Gastroesophageal sphincter (tissue), 4 donors: Measurements from ENCODE around the gene OTOR. TPM values are rescaled to one million over a fixed set of nuclear protein-coding genes. Genes with fewer than 3 reads are reported as not detected.

Experiments
- ATAC-seq: fragments of 150-250 bp; one replicate; pipeline ENCODE4 v1.9.1; 2016; ENCODE audit warnings: mild to moderate bottlenecking, moderate library complexity
- H3K27ac ChIP-seq, 4 donors: fragments of 200-600 bp; sonication (generic) in 3 of 4; 1 replicate in 3 of 4; 2 replicates in 1 of 4; pipeline ENCODE4 v1.5.1; 2016 to 2019
- H3K27me3 ChIP-seq: fragments of 200-600 bp; sonication (generic); one replicate; pipeline ENCODE4 v1.5.1; 2019
- H3K36me3 ChIP-seq, 2 donors: fragments of 200-600 bp; sonication (generic); one replicate each; pipeline ENCODE4 v1.5.1; 2019; ENCODE audit warnings: control low read depth in 1 of 2
- H3K4me1 ChIP-seq, 3 donors: fragments of 200-600 bp; sonication (generic); 1 replicate in 2 of 3; 2 replicates in 1 of 3; pipeline ENCODE4 v1.5.1; 2016 to 2019; ENCODE audit warnings: control low read depth in 2 of 3
- H3K4me3 ChIP-seq, 2 donors: fragments of 200-600 bp; sonication (generic); one replicate each; pipeline ENCODE4 v1.5.1; 2019; ENCODE audit warnings: mild to moderate bottlenecking in 1 of 2, moderate library complexity in 1 of 2
- H3K9me3 ChIP-seq, 3 donors: fragments of 200-600 bp; sonication (generic); one replicate each; pipeline ENCODE4 v1.5.1; 2017 to 2019; ENCODE audit warnings: control low read depth in 2 of 3
- CTCF ChIP-seq, 4 experiments: fragments of 200-600 bp in 2 of 4; fragments of 450-650 bp in 2 of 4; sonication (generic) in 1 of 4; IDR thresholded peaks; one replicate each; pipeline ENCODE4 v1.5.1; 2017 to 2019; ENCODE audit warnings: antibody characterized with exemption in 4 of 4, mild to moderate bottlenecking in 2 of 4, moderate library complexity in 2 of 4
- EP300 ChIP-seq: sonication (generic); formaldehyde crosslinking; IDR thresholded peaks from one replicate; pipeline ENCODE4 v1.6.1; 2017; ENCODE audit warnings: antibody characterized with exemption, mild to moderate bottlenecking
- POLR2A ChIP-seq, 2 donors: fragments of 450-650 bp; IDR thresholded peaks; one replicate each; pipeline ENCODE4 v1.6.1; 2017; ENCODE audit warnings: antibody characterized with exemption in 2 of 2, mild to moderate bottlenecking in 2 of 2, moderate library complexity in 1 of 2
- POLR2AphosphoS5 ChIP-seq: sonication (generic); formaldehyde crosslinking; IDR thresholded peaks from one replicate; pipeline ENCODE4 v1.6.1; 2017; ENCODE audit warnings: antibody characterized with exemption
- WGBS, 2 donors: methylation state at CpG; one replicate each; pipeline ENCODE4 v1.1.5; 2018; ENCODE audit warnings: low coverage in 1 of 2; 5-methylcytosine and 5-hydroxymethylcytosine counted together
- total RNA-seq, 4 donors: library from RNA; depleted of rRNA; stranded (reverse); fragments of >200 nt; gene quantifications; one replicate each; pipeline ENCODE4 v1.1.0, GENCODE V29; 2016

The OTOR gene
- total RNA-seq, result not detected

GRCh38 chr20:16748308-16748900 lies at the start of gene OTOR:
TSS of gene OTOR (plus strand) at chr20:16748358. CDS start at chr20:16748402, 44 bp downstream.
- peaks cover 8% of the 10 kb centered on the region for H3K27me3 ChIP-seq
- H3K36me3 ChIP-seq, result no peaks in the 10 kb centered on the region
- no peak within 1 kb of the TSS for H3K27ac ChIP-seq
- no peak within 1 kb of the TSS for H3K4me3 ChIP-seq
- no peak for TF ChIP-seq CTCF (IDR thresholded peaks at IDR 0.05)
- TF ChIP-seq EP300, result no peak
- TF ChIP-seq POLR2AphosphoS5, result no peak
- no peak for TF ChIP-seq POLR2A (IDR thresholded peaks at IDR 0.05)
- WGBS, 2 donors, result 38 to 45% methylated on average over 5 of the region's 5 CpGs
- H3K4me1 ChIP-seq, result no peaks in the 10 kb centered on the region
- H3K9me3 ChIP-seq, result no peaks in the 10 kb centered on the region
- no peak for ATAC-seq

GRCh38 chr20:16699293-16699692 lies 48.9 kb upstream of the OTOR start:
- ATAC-seq, result no peak

GRCh38 chr20:16701296-16701695 lies 46.9 kb upstream of the OTOR start:
- 86% methylated on average over 3 of the region's 3 CpGs; no CpG with 5 or more reads in 1 of the 2 donors for WGBS, 2 donors
- Histone ChIP-seq H3K36me3 (no peaks in the 10 kb centered on the region), H3K27ac (no peak overlapping the region), H3K4me1 (no peaks in the 10 kb centered on the region), H3K9me3 (no peaks in the 10 kb centered on the region), H3K4me3 (no peak overlapping the region), H3K27me3 (no peaks in the 10 kb centered on the region)
- ATAC-seq, result no peak
- TF ChIP-seq POLR2A (IDR thresholded peaks at IDR 0.05) (no peak), EP300 (no peak), POLR2AphosphoS5 (no peak), CTCF (IDR thresholded peaks at IDR 0.05) (no peak)

More at GRCh38 chr20:16699293-16699692, 48.9 kb upstream of the OTOR start:
- WGBS, 2 donors, result 53 to 80% methylated on average over 3 of the region's 4 CpGs
- H3K4me3 ChIP-seq, result no peak overlapping the region
- no peaks in the 10 kb centered on the region for H3K36me3 ChIP-seq
- no peaks in the 10 kb centered on the region for H3K4me1 ChIP-seq
- H3K27me3 ChIP-seq, result no peaks in the 10 kb centered on the region
- no peaks in the 10 kb centered on the region for H3K9me3 ChIP-seq
- no peak overlapping the region for H3K27ac ChIP-seq
- TF ChIP-seq EP300 (no peak), POLR2A (IDR thresholded peaks at IDR 0.05) (no peak), CTCF (IDR thresholded peaks at IDR 0.05) (no peak), POLR2AphosphoS5 (no peak)

DNA sequence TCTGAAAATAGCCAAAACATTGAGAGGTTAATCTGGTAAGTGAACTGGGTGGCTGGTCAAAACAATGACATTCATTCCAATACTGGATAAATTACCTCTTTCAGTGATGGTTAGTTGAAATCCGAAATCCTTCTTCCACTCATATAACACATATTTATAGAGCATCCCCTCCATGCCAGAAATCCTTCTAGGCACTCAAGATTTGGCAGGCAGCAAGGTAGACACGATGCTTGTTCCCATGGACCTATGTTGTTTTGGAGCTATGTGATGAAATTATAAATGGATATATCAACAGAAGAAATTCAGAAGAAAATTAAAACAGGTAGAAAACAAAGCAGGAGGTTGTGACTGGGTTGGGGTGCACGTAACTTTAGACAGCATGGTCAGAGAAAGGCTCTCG lies 44.6 kb upstream of the OTOR start:
- Histone ChIP-seq H3K4me3 (no peak overlapping the region), H3K27ac (no peak overlapping the region), H3K4me1 (no peaks in the 10 kb centered on the region), H3K36me3 (no peaks in the 10 kb centered on the region), H3K9me3 (no peaks in the 10 kb centered on the region), H3K27me3 (no peaks in the 10 kb centered on the region)
- TF ChIP-seq CTCF (IDR thresholded peaks at IDR 0.05) (no peak), EP300 (no peak), POLR2AphosphoS5 (no peak), POLR2A (IDR thresholded peaks at IDR 0.05) (no peak)
- WGBS, 2 donors, result 65% methylated on average over 4 of the region's 4 CpGs
- ATAC-seq, result no peak

DNA sequence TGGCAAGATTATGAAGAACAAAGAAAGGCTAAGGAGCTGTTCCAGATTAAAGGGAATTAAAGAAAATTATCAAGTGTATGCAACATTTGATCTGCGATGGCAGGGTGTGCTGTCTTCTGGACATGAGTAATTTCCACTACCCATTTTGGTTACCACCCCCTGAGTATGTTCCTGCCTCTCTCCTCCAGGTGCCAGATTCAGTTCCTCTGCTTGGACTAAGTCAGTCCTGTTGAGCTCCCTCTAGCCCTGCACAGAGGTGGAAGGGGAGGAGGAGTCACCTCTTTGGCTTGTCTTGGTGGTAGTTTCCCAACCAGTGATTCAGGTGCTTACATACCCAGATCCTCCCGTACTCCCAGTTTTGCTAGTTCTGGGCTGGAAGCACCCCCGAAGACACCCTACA lies 40.5 kb upstream of the OTOR start:
- Histone ChIP-seq H3K4me1 (no peaks in the 10 kb centered on the region), H3K36me3 (no peaks in the 10 kb centered on the region), H3K27me3 (no peaks in the 10 kb centered on the region), H3K27ac (no peak overlapping the region), H3K9me3 (no peaks in the 10 kb centered on the region), H3K4me3 (no peak overlapping the region)
- ATAC-seq, result no peak
- 89 to 96% methylated on average over 3 of the region's 3 CpGs for WGBS, 2 donors
- TF ChIP-seq CTCF (IDR thresholded peaks at IDR 0.05), result no peak
- no peak for TF ChIP-seq POLR2AphosphoS5
